ENCODE results near the gene OR10D3.
"Not testable (repeated sequence)": the region's sequence is repeated elsewhere in the genome, so short reads cannot be mapped to it uniquely, and the experiment has no call there.

OR10D3 gene

DNA sequence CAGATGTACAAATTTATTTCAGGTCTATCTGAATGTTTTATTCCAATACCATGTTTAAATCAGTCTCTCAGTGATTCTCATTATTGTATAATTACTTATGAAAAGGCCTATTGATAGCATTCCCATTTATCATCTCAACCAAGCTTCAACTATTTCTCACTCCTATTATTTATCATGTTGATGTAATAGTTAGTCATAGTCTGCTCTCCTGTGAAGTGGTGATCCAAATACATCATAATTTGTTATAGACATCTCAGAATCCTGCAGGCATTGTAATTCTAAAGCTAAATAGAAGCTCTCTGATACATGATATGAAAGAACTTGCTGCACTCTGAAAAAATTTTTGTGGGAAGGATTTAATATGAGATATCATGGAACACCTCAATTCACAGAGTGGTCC, 36.0 kb downstream of the OR10D3 start:
- Histone ChIP-seq H2AFZ (no peak overlapping the region), H3K4me2 (ENCODE audit: low read length) (no peak overlapping the region), H3K9me3 (ENCODE audit: control insufficient read depth, low read length) (no peaks in the 10 kb centered on the region), H3K4me3 (ENCODE audit: low read depth, low read length) (no peak overlapping the region), H3K4me1 (no peaks in the 10 kb centered on the region), H3K36me3 (ENCODE audit: control insufficient read depth, insufficient read depth, low read length) (no peaks in the 10 kb centered on the region), H3K27ac (no peak overlapping the region), H3K27me3 (ENCODE audit: control insufficient read depth, insufficient read depth, low read length) (no peaks in the 10 kb centered on the region), H3K79me2 (no peaks in the 10 kb centered on the region), H3K9ac (no peak overlapping the region)
- TF ChIP-seq, protein P1, sequence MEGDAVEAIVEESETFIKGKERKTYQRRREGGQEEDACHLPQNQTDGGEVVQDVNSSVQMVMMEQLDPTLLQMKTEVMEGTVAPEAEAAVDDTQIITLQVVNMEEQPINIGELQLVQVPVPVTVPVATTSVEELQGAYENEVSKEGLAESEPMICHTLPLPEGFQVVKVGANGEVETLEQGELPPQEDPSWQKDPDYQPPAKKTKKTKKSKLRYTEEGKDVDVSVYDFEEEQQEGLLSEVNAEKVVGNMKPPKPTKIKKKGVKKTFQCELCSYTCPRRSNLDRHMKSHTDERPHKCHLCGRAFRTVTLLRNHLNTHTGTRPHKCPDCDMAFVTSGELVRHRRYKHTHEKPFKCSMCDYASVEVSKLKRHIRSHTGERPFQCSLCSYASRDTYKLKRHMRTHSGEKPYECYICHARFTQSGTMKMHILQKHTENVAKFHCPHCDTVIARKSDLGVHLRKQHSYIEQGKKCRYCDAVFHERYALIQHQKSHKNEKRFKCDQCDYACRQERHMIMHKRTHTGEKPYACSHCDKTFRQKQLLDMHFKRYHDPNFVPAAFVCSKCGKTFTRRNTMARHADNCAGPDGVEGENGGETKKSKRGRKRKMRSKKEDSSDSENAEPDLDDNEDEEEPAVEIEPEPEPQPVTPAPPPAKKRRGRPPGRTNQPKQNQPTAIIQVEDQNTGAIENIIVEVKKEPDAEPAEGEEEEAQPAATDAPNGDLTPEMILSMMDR (IDR thresholded peaks at IDR 0.05): no peak

DNA sequence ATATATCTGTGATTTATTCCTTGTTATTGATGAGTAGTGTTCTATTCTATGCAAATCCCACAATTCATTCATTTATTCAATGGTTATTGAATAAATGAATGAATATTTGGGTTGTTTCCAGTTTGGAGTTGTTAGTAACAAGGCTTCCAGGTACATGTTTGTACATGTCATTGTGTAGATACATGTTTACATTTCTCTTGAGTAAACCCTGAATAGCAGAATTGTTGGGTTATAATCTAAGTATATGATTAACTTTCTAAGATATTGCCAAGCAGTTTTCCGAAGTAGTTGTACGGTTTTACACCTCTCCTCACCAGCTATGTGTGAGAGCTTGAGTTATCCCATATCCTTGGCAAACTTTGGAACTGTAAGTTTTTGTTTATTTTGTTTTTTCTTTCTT, 39.3 kb downstream of the OR10D3 start:
- Histone ChIP-seq H3K27ac (no peak overlapping the region), H3K4me1 (no peaks in the 10 kb centered on the region), H3K4me3 (ENCODE audit: low read depth, low read length) (no peak overlapping the region), H3K9ac (no peak overlapping the region), H3K27me3 (ENCODE audit: control insufficient read depth, insufficient read depth, low read length) (no peaks in the 10 kb centered on the region), H3K4me2 (ENCODE audit: low read length) (no peak overlapping the region), H3K79me2 (no peaks in the 10 kb centered on the region), H3K9me3 (ENCODE audit: control insufficient read depth, low read length) (no peaks in the 10 kb centered on the region), H3K36me3 (ENCODE audit: control insufficient read depth, insufficient read depth, low read length) (no peaks in the 10 kb centered on the region), H2AFZ (no peak overlapping the region)
- TF ChIP-seq, protein P1 (IDR thresholded peaks at IDR 0.05): no peak

DNA sequence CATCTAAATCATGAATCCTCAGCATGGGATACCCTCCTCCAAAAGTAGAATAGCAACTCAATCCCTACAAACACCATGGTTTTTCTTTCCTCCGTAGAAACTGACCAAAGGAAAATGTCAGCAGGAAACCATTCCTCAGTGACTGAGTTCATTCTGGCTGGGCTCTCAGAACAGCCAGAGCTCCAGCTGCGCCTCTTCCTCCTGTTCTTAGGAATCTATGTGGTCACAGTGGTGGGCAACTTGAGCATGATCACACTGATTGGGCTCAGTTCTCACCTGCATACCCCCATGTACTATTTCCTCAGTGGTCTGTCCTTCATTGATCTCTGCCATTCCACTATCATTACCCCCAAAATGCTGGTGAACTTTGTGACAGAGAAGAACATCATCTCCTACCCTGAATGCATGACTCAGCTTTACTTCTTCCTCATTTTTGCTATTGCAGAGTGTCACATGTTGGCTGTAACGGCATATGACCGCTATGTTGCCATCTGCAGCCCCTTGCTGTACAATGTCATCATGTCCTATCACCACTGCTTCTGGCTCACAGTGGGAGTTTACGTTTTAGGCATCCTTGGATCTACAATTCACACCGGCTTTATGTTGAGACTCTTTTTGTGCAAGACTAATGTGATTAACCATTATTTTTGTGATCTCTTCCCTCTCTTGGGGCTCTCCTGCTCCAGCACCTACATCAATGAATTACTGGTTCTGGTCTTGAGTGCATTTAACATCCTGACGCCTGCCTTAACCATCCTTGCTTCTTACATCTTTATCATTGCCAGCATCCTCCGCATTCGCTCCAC, 41.7 kb downstream of the OR10D3 start:
- H3K4me1 ChIP-seq, H2AFZ ChIP-seq: not testable (repeated sequence)

DNA sequence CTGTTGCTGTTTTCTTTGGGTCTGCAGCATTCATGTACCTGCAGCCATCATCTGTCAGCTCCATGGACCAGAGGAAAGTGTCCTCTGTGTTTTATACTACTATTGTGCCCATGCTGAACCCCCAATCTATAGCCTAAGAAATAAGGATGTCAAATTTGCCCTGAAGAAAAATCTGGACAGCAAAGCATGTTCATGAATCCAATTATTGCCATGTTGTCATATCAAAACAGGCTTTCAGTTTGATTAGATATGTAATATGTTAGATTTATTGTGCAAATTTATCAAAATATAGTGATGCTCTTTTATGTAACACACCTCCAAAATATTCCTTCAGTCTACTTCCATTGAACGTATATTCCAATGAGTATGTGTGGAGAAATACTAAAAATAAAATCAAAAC, 42.3 kb downstream of the OR10D3 start:
- no peak overlapping the region for H3K27ac ChIP-seq
- H3K9me3 ChIP-seq (ENCODE audit: control insufficient read depth, low read length): no peaks in the 10 kb centered on the region
- no peaks in the 10 kb centered on the region for H3K36me3 ChIP-seq (ENCODE audit: control insufficient read depth, insufficient read depth, low read length)
- no peak overlapping the region for H2AFZ ChIP-seq
- no peak overlapping the region for H3K9ac ChIP-seq
- no peaks in the 10 kb centered on the region for H3K27me3 ChIP-seq (ENCODE audit: control insufficient read depth, insufficient read depth, low read length)
- H3K4me3 ChIP-seq (ENCODE audit: low read depth, low read length): no peak overlapping the region
- H3K4me1 ChIP-seq: no peaks in the 10 kb centered on the region
- no peak overlapping the region for H3K4me2 ChIP-seq (ENCODE audit: low read length)
- TF ChIP-seq, protein P1 (IDR thresholded peaks at IDR 0.05): no peak
- H3K79me2 ChIP-seq: no peaks in the 10 kb centered on the region

More for the DNA sequence above, 41.7 kb downstream of the OR10D3 start:
- H3K4me2 ChIP-seq (ENCODE audit: low read length); H3K9ac ChIP-seq; H3K9me3 ChIP-seq (ENCODE audit: control insufficient read depth, low read length); H3K79me2 ChIP-seq; H3K4me3 ChIP-seq (ENCODE audit: low read depth, low read length); H3K27me3 ChIP-seq (ENCODE audit: control insufficient read depth, insufficient read depth, low read length); H3K36me3 ChIP-seq (ENCODE audit: control insufficient read depth, insufficient read depth, low read length); H3K27ac ChIP-seq: not testable (repeated sequence)

DNA sequence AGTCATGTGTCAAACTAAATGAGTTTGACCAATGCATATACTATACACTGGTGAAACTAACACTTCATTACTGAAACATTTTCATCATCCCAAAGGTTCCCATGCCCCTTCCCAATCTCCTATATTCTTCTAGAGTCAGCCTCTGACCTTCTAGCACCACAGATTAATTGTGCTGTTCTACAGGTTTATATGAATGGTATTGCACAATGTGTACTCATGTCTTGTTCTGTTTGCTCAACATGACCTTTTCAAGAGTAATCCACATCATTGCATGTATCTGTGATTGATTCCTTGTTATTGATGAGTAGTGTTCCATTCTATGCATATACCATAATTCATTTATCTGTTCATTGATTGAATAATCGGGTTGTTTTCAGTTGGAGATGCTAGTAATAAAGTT, 50.2 kb downstream of the OR10D3 start:
- no peak overlapping the region for H3K9ac ChIP-seq
- no peaks in the 10 kb centered on the region for H3K79me2 ChIP-seq
- no peaks in the 10 kb centered on the region for H3K27me3 ChIP-seq (ENCODE audit: control insufficient read depth, insufficient read depth, low read length)
- H3K9me3 ChIP-seq (ENCODE audit: control insufficient read depth, low read length): no peaks in the 10 kb centered on the region
- no peak overlapping the region for H3K4me3 ChIP-seq (ENCODE audit: low read depth, low read length)
- H3K27ac ChIP-seq: no peak overlapping the region
- H3K4me2 ChIP-seq (ENCODE audit: low read length): no peak overlapping the region
- no peak overlapping the region for H2AFZ ChIP-seq
- TF ChIP-seq, protein P1 (IDR thresholded peaks at IDR 0.05): no peak
- H3K36me3 ChIP-seq (ENCODE audit: control insufficient read depth, insufficient read depth, low read length): no peaks in the 10 kb centered on the region
- no peaks in the 10 kb centered on the region for H3K4me1 ChIP-seq
